NCI-H1436 treated with DMSO at 0.1 percent for 48 hours (cell line): Measurements from ENCODE around the gene PGBD1.
"Not testable (repeated sequence)": the region's sequence is repeated elsewhere in the genome, so short reads cannot be mapped to it uniquely, and the experiment has no call there.

ENCODE experiments used
- DNase-seq: peaks from one replicate; lab custom pipeline; 2025; lab: John Stamatoyannopoulos, UW

The PGBD1 gene

DNA sequence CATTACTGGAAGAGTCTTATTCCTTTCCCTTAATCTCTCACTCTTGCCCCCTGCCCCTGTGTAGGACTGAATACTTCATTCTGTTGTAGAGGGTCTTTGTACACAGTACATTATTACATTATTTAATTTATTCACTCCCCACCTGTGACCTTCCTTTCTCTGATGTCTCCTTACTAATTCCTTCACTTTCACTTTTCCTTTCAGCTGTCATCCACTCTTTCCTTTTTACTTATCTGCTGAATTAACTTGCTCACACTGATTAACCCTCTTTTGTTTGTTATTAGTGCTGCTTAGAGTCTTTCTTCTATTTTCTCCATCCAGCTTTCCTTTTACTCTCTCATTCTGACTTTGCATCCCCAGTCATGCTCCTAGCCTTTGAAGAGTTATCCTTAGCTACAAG is 6.5 kb upstream of the PGBD1 start:
- DNase-seq: no peak

DNA sequence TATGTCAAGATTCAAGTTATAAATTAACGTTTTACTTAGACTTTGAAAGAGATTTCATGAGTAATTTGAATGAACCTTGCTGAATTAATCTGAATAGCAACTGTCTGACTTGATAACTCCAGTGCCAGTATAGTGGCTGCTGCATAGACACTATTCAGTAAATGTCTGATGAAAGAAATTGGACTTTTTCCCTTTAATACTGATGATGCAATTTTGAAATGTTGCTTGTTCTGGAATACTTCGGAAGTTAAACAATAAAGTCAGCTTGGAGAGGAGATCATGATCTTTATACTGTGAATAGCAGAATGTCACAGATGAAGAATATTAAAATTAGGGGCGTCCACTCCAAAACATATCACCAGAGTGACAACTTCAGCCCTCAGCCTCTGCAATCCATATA is 3.6 kb upstream of the PGBD1 start:
- DNase-seq: no peak

DNA sequence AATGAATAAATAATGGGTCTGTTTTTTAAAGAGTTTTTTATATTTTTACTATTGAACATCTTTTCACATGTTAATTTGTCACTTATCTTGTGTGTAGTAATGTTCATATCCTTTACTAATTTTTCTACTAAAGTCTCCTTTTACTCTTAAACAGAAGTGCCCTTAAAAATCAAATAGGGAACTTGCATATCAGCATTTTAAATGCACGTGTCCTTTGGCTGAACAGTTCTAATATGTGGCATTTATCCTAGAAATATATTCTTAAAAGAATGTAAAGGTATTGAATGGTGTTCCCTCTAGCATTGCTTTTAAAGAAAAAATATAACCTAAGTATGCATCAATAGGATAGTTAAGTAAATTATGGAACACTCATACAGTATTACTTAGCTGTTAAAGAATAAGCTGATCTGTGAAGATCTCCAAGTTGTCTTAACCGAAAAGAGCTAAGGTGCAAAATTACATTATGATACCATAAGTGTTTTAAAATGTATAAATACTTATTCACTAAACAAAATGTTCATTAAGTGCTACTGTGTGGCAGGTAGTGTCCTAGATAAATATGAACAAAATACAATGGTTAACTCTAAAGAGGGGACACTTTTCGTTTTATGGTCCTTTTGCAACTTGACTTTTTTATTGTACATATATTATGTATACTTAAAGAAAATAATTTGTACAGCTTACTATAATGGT is 631 bp upstream of the PGBD1 start:
- no peak for DNase-seq

DNA sequence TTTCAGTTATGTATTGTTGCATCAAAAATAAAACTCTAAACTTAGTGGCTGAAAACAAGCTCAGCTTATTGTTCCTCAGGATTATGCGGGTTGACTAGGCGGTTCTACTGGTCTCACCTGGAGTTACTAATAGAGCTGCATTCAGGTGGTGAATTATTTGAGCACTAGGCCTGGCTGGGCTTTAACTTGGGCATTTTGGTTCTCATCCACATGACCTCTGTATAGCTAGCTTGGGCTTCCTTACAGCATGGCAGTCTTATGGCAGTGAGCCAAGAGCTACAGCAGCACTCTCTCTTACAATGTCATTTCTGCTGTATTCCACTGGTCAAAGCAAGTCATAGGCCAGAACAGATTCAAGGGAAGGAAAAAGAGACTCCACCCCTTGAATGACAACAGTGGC is 1.6 kb downstream of the PGBD1 start:
- DNase-seq: no peak

DNA sequence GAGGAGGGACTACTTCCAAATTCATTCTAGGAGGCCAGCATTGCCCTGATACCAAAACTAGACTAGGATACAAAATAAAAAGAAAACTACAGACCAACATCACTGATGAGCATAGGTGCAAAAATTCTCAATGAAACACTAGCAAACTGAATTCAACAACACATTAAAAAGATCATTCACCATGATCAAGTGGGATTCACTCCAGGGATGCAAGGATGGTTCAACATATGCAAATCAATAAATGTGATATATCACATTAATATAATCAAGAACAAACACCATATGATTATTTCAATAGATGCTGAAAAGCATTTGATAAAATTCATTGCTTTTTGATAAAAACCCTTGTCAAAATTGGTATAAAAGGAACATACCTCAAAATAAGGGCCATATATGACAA is 10.2 kb downstream of the PGBD1 start:
- DNase-seq: no peak

DNA sequence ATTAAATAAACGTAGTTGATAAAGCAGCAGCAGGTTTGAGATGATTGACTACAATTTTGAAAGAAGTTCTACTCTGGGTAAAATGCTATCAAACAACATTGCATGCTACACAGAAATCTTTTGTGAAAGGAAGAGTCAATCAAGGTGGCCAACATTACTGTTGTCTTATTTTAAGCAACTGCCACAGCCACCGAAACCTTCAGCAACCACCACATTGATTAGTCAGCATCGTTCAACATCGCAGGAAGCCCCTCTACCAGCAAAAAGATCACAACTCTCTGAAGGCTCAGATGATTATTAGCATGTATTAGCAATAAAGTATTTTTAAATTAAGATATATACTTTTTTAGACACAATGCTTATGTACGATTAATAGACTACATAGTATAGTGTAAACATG is 14.0 kb downstream of the PGBD1 start:
- DNase-seq: no peak

DNA sequence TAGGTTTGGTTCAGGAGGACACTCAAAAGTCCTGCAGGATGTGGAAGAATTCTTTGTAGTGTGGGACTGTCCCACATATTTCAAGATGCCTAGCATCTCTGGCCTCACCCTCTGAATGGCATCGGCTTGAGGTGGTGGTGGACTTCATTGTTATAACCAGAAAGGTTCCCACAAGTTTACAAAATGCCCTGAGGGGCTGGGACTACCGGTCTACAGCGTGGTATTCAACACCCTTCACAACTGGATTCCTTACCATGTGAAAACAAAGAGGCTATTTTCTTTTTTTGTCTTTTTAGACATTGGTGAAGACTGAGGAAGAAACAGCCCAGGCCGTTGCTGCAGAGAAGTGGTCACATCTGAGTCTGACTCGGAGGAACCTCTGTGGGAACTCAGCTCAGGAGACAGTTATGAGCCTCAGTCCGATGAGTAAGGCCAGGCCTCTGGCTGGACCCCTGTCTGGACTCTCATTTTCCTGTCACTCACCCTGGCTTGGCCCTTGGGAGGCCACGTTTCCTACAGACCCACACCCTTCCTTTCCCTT is 15.2 kb downstream of the PGBD1 start:
- DNase-seq: no peak

DNA sequence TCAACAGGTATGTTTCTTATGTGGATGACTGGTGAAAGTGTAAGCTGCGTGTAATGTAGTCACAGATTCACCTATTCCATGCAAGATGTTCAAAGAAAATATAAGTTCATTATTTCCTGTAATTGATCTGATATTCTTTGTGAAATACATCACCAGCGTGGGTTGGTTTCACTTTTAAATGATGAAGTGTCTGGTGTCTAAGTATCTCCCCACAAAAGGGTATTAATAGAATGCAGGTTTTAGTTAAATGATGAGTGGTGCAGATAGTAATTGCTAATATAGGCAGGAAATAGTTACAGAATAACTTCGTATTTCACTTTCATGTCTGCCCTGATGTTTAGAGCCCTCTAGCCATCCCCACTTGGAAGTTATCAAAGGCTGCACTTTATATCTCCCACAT is 22.2 kb downstream of the PGBD1 start:
- DNase-seq: no peak

DNA sequence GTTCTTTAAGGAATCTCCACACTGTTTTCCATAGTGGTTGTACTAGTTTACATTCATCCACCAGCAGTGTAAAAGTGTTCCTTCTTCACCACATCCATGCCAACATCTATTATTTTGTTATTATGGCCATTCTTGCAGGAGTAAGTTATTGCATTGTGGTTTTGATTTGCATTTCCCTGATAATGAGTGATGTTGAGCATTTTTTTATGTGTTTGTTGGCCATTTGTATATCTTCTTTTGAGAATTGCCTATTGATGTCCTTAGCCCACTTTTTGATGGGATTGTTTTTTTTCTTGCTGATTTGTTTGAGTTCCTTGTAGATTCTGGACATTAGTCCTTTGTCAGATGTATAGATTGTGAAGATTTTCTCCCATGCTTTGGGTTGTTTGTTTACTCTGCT is 25.0 kb downstream of the PGBD1 start:
- DNase-seq: not testable (repeated sequence)

DNA sequence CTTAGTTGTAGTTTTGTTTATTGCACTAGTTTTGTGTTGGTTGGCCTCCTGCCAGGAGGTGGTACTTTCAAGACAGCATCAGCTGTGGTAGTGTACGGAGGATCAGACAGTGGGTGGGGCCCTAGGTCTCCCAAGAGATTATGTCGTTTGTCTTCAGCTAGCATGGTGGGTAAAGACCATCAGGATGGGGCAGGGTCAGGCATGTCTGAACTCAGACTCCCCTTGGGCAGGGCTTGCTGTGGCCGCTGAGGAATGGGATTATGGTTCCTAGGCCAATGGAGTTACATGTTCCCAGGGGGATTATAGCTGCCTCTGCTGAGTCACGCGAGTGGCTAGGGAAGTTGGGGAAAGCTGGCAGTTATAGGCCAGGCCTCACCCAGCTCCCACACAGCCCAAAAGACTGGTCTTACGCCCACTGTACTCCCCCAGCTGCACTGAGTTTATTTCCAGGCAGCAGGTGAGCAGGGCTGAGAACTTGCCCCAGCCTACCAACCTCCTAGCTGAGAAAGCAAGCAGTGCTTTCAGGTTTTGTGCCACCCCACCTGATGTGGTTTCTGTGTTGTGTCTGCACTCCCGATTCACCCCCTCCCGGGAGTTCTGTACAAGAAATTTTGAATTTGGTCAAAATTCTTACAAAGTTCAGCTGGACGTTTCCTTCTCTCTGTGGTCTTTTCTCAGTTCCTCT is 29.9 kb downstream of the PGBD1 start:
- no peak for DNase-seq

DNA sequence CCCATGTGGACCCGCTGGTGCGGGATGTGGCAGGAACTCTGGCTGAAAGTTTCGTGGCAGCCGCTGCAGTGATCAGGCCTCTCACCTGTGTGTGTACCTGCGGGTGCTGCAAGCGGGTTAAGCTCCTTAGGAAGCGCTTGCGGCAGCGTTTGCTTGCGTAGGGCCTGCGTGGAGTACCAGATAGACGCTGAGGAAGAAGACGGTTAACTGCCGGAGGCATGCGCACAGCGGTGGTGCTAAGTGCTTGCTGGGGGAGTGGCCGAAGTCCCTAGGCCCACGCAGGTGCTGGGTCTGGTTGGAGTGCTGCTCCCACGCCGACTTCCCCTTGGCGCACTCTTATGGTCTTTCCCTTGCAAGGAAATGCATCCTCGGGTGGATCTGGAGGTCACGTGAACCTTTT is 31.6 kb downstream of the PGBD1 start:
- no peak for DNase-seq

DNA sequence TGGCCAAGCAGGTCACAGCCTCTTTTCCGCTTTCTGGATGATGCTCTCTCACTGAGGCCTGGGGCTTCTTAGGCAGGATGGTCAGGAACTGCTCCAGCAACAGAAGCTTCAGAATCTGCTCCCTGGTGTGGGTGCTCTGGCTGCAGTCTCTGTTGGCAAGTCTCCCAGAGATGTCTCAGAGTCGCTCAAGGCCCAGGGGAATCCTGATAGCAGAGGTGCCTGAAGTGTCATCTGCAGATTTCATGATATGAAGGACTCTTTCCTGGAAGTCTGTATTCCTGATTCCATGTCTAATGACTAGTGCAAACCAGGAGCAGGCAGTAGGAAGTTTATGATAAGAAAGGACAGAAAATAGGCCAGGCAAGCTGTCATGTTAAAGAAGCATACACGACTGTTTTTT is 34.3 kb downstream of the PGBD1 start:
- no peak for DNase-seq

DNA sequence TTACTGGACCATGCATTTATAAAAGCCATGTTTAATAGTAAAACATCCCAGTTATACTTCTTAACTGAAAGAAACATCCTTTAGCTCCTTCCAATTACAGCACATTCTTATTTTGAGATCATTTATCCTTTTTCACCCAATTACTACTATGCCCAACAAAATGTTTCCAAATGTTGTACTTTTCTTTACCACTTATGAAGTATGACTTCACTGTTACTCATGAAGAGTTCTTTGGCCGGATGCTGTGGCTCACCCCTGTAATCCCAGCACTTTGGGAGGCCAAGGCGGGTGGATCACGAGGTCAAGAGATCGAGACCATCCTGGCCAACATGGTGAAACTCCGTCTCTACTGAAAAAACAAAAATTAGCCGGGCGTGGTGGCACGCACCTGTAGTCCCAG is 36.5 kb downstream of the PGBD1 start:
- DNase-seq: not testable (repeated sequence)

DNA sequence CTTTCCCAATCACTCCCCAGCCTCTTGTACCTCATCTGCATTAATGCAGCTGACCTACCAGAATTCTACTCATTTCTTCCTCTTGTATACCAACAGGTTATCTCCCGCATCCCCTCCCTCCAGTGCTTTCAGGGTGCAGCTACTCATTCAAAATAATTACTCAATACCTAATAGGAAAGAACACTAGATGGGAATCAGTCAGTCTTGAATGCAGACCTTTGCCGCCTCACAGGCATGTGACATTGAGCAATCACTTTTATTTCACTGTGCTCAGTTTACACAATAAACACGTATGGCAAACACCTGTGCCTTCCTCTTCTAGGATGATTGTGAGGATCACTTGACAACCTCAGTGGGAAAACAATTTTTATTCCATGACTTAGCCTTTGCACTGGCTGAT is 41.3 kb downstream of the PGBD1 start:
- DNase-seq: no peak

DNA sequence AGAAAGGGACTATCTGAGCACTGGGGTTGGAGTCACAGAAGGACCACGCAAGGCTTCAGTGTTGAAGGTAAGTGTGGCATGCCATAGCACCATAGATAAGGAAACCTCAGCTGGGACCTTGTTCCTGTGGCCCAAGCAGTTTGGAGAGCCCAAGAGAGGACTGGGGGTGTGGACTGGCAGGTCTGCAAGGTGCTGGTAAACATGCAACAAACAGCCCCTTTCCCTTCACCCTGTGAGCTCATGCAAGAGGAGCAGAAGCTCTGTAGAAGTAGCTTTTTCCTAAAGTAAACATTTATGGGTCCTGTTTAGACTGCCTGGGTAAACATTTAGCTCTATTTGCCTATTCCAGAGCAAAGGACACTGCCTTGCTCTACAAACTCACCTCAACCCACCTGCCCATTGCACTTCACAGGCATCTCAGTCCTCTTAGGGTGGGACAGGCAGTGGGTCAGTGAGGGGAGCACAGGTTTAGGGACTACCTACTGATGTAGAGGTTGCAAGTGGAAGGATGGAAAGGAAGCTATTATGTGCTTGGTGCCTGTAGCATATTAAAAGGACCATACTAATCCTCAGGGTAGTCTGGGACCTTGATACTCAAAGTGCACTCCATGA is 42.5 kb downstream of the PGBD1 start:
- no peak for DNase-seq

DNA sequence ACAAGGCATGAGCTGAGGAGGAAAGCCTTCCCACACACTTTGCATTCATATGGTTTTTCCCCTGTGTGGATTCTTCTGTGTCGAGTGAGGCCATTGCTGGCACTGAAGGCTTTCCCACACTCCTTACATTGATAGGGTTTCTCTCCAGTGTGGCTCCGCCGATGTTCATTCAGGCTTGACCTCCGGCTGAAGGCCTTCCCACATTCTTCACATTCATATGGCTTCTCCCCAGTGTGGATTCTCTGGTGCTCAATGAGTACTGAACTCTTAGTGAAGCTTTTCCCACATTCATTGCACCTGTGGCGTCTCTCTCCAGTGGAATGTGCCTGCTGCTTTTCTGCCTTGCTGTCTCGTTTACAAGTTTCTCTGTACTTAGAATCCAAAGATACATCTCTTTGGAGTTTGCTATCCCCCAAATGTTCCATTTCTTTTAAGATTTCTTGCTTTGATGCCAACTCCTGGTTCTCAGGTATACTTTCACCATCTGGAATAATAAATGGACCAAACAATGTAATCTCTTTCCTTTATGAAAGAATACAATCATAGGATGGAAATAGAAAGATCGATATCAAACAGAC is 45.1 kb downstream of the PGBD1 start:
- DNase-seq: no peak

DNA sequence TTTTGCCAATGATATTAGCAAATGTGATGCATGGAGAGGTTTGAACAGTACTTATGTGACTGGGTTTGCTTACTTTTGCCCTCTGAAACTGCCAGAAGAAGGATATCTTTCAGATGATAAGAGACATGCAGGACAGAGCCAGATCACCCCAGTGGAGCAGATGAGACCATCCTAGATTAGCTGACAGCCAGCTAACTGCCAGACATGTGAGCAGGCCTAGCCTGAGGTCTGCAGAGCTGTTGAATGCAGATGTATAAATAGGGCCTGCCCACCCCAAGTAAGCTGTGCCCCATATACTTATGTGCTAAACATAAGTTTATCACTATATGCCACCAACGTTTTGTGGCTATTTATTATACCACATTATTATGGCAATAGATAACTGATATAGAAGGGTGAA is 48.7 kb downstream of the PGBD1 start:
- no peak for DNase-seq

DNA sequence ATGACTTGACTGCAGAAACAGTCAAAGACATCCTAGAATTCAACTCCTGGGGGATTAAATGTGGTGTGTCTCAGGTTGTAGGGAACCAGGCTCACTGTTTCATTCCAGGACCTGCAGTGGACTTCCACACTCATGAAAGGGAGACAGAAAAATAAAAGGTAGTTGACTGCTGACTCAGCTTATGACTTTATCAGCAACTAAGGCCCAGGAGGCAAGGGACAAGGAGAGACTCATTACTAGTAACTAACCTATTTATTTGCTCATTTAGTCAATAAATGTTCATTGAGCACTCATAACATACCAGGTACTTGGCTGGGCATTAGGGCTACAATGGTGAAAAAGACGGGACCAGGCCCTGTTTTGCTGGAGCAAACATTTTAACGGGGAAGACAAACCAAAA is 51.7 kb downstream of the PGBD1 start:
- no peak for DNase-seq

DNA sequence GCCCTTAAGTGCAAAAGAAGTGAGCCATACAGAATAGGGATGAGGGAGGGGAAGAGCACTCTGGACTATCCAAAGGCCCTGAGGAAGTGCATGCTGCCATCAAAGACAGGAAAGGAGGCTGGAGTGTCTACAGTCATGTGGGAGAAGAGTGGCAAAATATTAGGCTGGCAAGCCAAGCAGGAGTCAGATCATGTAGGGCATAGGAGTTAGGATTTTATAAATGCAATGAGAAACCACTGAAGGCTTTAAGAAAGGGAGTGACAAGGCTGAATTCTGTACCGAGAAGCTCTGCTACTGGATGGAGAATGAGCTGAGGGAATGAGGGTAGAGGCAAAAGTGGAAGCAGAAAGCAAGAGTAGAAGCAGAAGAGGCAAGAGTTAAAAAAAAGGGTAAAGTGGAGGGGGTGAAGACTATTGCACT is 52.2 kb downstream of the PGBD1 start:
- no peak for DNase-seq

DNA sequence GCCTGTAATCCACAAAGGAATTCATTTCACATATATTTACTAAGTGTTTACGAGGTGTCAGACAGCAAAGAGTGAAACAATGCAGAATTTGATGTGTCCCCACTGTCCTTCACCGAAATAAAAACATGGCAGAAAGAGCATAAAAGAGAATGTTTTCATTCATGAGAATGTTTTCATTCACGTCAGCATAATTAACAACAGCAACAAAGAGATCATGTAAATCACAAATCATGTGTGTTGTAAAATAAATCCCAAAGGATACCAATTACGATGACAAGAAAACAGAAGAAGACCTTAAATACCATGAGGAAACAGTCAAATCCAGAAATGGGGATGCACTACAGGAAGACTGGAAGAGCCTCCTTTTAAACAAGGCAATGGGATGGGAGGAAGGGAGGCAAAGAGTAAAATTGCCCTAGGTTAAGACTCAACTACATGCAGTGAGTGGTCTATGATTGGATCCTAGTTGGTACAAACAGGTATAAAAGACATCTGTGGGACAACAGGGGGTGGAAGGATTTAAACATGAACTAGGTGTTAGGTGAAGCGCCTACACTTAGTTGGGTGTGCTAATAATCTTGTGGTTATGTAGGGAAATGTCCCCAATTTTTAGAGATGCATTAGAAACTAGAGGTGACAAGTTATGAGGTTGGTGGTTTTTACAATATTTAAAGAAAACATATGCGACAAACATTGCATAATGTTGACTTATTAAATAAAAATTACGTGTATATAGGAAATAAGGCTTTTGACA is 53.1 kb downstream of the PGBD1 start:
- DNase-seq: no peak

DNA sequence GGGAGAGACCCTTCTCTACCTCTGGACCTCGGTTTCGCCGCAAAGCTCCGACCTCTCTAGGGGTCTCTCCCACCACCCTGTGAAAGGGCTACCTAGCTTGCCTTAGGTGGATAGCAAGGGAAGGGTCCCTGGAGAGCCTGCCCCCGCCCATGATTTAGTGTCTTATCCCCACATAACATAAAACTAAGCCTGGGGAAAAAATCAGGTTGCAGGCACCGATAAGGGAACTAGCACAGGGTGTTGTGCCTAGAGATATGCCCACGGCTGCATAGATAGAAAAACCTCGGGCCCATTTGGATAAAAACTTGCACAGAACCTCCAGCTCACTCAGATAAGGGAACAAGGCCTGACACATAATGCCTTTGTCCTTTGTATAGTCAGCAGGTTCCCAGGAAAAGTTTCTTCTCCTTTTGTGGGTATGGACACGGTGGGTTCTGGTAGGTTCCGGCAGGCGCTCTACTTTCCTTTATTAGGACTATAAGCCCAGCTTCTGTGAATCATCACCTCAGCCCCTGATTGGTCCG is 53.7 kb downstream of the PGBD1 start:
- no peak for DNase-seq
